ENCODE measurements around the gene LUC7L2. TPM values are rescaled to one million over a fixed set of nuclear protein-coding genes. Genes with fewer than 3 reads are reported as not detected.

The LUC7L2 gene
- total RNA-seq, 1 donor from 2014 or later, result 87.8 TPM

DNA sequence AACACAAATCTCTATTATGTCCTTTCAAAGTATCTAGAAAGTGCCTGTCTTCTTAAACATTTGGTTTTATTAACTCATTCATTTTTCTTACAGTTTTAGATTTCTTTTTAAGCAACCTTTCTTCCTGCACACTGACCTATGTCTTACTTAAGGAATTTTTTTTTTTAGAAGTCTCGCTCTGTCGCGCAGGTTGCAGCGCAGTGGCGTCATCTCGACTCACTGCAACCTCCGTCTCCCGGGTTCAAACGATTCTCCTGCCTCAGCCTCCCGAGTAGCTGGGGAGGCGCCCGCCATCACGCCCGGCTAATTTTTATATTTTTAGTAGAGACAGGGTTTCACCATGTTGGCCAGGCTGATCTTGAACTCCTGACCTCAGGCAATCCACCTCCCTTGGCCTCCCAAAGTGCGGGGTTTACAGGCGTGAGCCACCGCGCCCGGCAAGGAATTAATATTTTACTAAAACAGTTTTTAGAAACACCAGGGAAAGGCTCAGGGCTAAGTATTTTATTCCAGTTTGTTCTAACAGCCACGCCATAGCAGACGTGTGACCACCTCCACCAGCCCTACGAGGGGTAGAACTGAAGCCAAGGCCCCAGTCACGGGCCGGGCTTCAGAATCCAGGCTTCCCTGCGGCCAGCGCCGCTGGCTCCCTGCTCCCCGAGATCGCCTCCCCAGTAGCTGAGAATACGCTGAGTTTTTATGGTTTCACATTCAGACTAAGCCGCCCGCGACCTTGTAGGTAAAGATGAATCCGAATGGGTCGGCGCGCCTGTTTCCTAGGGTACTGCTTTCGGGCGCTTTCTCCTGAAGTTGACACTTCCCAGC, 941 bp upstream of the LUC7L2 start:
- TF ChIP-seq, protein P1, sequence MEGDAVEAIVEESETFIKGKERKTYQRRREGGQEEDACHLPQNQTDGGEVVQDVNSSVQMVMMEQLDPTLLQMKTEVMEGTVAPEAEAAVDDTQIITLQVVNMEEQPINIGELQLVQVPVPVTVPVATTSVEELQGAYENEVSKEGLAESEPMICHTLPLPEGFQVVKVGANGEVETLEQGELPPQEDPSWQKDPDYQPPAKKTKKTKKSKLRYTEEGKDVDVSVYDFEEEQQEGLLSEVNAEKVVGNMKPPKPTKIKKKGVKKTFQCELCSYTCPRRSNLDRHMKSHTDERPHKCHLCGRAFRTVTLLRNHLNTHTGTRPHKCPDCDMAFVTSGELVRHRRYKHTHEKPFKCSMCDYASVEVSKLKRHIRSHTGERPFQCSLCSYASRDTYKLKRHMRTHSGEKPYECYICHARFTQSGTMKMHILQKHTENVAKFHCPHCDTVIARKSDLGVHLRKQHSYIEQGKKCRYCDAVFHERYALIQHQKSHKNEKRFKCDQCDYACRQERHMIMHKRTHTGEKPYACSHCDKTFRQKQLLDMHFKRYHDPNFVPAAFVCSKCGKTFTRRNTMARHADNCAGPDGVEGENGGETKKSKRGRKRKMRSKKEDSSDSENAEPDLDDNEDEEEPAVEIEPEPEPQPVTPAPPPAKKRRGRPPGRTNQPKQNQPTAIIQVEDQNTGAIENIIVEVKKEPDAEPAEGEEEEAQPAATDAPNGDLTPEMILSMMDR (IDR thresholded peaks at IDR 0.05; ENCODE audit: insufficient read depth, low read depth, low read length), result no peak
- TF ChIP-seq EZH2 (IDR thresholded peaks at IDR 0.05; ENCODE audit: insufficient read depth, low read length), result no peak
- Histone ChIP-seq H3K27me3 (ENCODE audit: insufficient read depth, low read length) (no peaks in the 10 kb centered on the region), H3K4me2 (ENCODE audit: low read length) (peak overlapping the region; percentile 88), H3K9ac (ENCODE audit: low read length) (peak overlapping the region; percentile 93), H3K36me3 (ENCODE audit: insufficient read depth, low read length) (peaks cover 3% of the 10 kb centered on the region), H4K20me1 (ENCODE audit: insufficient read depth, low read length) (peaks cover 28% of the 10 kb centered on the region), H3K4me1 (ENCODE audit: insufficient read depth, low read length) (peaks cover 4% of the 10 kb centered on the region), H3K4me3 (ENCODE audit: insufficient read depth, low read depth, low read length) (peak overlapping the region; percentile 84), H3K27ac (ENCODE audit: low read depth, low read length) (peak overlapping the region; percentile 99), H3K79me2 (ENCODE audit: insufficient read depth, low read length) (peaks cover 40% of the 10 kb centered on the region), H3K9me3 (ENCODE audit: insufficient read depth, low read depth, low read length) (no peaks in the 10 kb centered on the region), H2AFZ (ENCODE audit: low read depth, low read length) (peak overlapping the region; percentile 95)
- no peak for DNase-seq (ENCODE audit: low read depth)
- H3K4me1 Mint-ChIP-seq (ENCODE audit: low read depth, unreplicated experiment), result peaks cover 8% of the 10 kb centered on the region
- FAIRE-seq, result no peak
- peak overlapping the region; percentile 95 for H3K4me3 Mint-ChIP-seq (ENCODE audit: unreplicated experiment)
- no peaks in the 10 kb centered on the region for H3K27me3 Mint-ChIP-seq (ENCODE audit: low read depth, unreplicated experiment)
- H3K9me3 Mint-ChIP-seq (ENCODE audit: unreplicated experiment), result no peaks in the 10 kb centered on the region
- H3K27ac Mint-ChIP-seq (ENCODE audit: unreplicated experiment), result peak overlapping the region; percentile 97
- no peaks in the 10 kb centered on the region for H3K36me3 Mint-ChIP-seq (ENCODE audit: low read depth, unreplicated experiment)

DNA sequence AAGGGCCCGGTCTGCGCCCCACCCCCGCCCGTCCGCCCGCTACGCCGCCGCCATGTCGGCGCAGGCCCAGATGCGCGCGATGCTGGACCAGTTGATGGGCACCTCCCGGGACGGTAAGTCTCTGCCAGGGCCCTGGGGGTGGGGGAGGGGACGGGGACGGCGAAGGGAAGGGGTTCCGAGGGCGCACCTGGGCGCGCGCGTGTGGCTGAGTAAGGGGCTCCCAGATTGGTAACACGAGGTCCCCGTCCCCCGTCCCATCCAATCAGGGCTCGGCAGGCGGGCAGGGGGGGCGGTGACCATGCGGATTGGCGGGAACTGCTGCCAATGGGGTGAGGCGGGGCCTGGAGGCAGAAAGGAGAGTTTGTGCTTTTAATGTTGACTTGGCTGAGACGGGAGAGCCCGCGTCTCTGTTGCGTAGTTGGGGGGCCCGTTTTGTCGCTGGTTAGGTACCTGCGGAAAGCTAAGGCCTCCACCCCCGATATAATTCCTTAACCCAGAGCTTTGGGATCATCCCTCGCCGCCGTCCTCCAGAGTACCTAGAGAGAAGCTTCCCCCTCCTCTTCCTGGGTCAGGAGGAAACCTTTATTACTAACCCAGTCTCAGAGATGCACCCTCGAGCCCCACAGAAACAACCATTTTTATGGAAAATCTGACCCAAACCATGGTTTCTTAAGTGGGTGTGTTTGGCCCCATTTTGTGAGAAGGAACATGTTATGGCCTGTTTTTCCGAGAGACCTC, 685 bp downstream of the LUC7L2 start:
- FAIRE-seq, result no peak
- H3K27me3 Mint-ChIP-seq (ENCODE audit: low read depth, unreplicated experiment), result no peaks in the 10 kb centered on the region

More for the DNA sequence above, 685 bp downstream of the LUC7L2 start:
- H3K4me2 ChIP-seq (ENCODE audit: low read length), result peak overlapping the region; percentile 88
- H3K79me2 ChIP-seq (ENCODE audit: insufficient read depth, low read length), result peaks cover 56% of the 10 kb centered on the region
- Mint-ChIP-seq H3K36me3 (ENCODE audit: low read depth, unreplicated experiment) (no peaks in the 10 kb centered on the region), H3K4me3 (ENCODE audit: unreplicated experiment) (peak overlapping the region; percentile 95), H3K27ac (ENCODE audit: unreplicated experiment) (peak overlapping the region; percentile 97), H3K4me1 (ENCODE audit: low read depth, unreplicated experiment) (peaks cover 10% of the 10 kb centered on the region), H3K9me3 (ENCODE audit: unreplicated experiment) (no peaks in the 10 kb centered on the region)
- H3K27ac ChIP-seq (ENCODE audit: low read depth, low read length), result peak overlapping the region; percentile 99
- no peak for TF ChIP-seq EZH2 (IDR thresholded peaks at IDR 0.05; ENCODE audit: insufficient read depth, low read length)
- TF ChIP-seq, protein P1 (IDR thresholded peaks at IDR 0.05; ENCODE audit: insufficient read depth, low read depth, low read length), result no peak
- no peaks in the 10 kb centered on the region for H3K27me3 ChIP-seq (ENCODE audit: insufficient read depth, low read length)
- H2AFZ ChIP-seq (ENCODE audit: low read depth, low read length), result peak overlapping the region; percentile 33
- peaks cover 42% of the 10 kb centered on the region for H4K20me1 ChIP-seq (ENCODE audit: insufficient read depth, low read length)
- H3K9ac ChIP-seq (ENCODE audit: low read length), result peak overlapping the region; percentile 93
- H3K36me3 ChIP-seq (ENCODE audit: insufficient read depth, low read length), result peaks cover 4% of the 10 kb centered on the region
- peaks cover 4% of the 10 kb centered on the region for H3K4me1 ChIP-seq (ENCODE audit: insufficient read depth, low read length)
- DNase-seq (ENCODE audit: low read depth), result peak; percentile 86
- peak overlapping the region; percentile 84 for H3K4me3 ChIP-seq (ENCODE audit: insufficient read depth, low read depth, low read length)
- no peaks in the 10 kb centered on the region for H3K9me3 ChIP-seq (ENCODE audit: insufficient read depth, low read depth, low read length)
